ENCODE results near the gene RAB11FIP4. TPM values are rescaled to one million over a fixed set of nuclear protein-coding genes. Genes with fewer than 3 reads are reported as not detected.
A peak's percentile ranks its signal among the peaks of the same experiment; 100 is the strongest.

Gene RAB11FIP4
- total RNA-seq, 4 donors from 2014 or later, result 0.09 to 0.22 (median 0.16) TPM; not detected in 1

- Histone ChIP-seq H3K27me3 (no peaks in the 10 kb centered on the region), H3K4me3 (no peak overlapping the region), H3K4me1 (peaks cover 14 to 18% of the 10 kb centered on the region in 2 donors), H3K36me3 (no peaks in the 10 kb centered on the region), H3K9me3 (no peaks in the 10 kb centered on the region), H3K27ac (no peak overlapping the region)
- ATAC-seq (no peak), DNase-seq (no peak)
- in situ Hi-C loops (cut with MboI; ENCODE audit: low sequenced_read_pairs in 4 of 4) (no loop called here), intact Hi-C loops (cut with DNase I; ENCODE audit: low total_unique reads) (no loop called here)
- TF ChIP-seq POLR2A (IDR thresholded peaks at IDR 0.05) (no peak), CTCF (IDR thresholded peaks at IDR 0.05 in 4 of 5, conservative IDR thresholded peaks at IDR 0.05 in 1 of 5) (no peak)
Observed at GRCh38 chr17:31496601-31497000, 105.1 kb downstream of the RAB11FIP4 start.

- intact Hi-C loops (cut with DNase I; ENCODE audit: low total_unique reads) (no loop called here), in situ Hi-C loops (cut with MboI; ENCODE audit: low sequenced_read_pairs in 4 of 4) (no loop called here)
- ATAC-seq, result no peak
- H3K4me3 ChIP-seq, result no peak overlapping the region
- TF ChIP-seq CTCF (IDR thresholded peaks at IDR 0.05 in 4 of 5, conservative IDR thresholded peaks at IDR 0.05 in 1 of 5) (no peak), POLR2A (IDR thresholded peaks at IDR 0.05) (no peak)
- no peak overlapping the region for H3K27ac ChIP-seq
- DNase-seq, result no peak
- H3K36me3 ChIP-seq, result no peaks in the 10 kb centered on the region
- no peaks in the 10 kb centered on the region for H3K27me3 ChIP-seq
- H3K4me1 ChIP-seq, result peaks cover 14 to 18% of the 10 kb centered on the region in 2 donors
- no peaks in the 10 kb centered on the region for H3K9me3 ChIP-seq
Observed at GRCh38 chr17:31497431-31497830, 106.0 kb downstream of the RAB11FIP4 start.

GRCh38 chr17:31497994-31498826 is 106.7 kb downstream of the RAB11FIP4 start:
- ATAC-seq, result no peak
- no peak for TF ChIP-seq POLR2A (IDR thresholded peaks at IDR 0.05)
- no peak for TF ChIP-seq CTCF (IDR thresholded peaks at IDR 0.05 in 4 of 5, conservative IDR thresholded peaks at IDR 0.05 in 1 of 5)
- Histone ChIP-seq H3K27me3 (no peaks in the 10 kb centered on the region), H3K4me1 (peaks cover 14 to 18% of the 10 kb centered on the region in 2 donors), H3K4me3 (no peak overlapping the region), H3K36me3 (no peaks in the 10 kb centered on the region), H3K9me3 (no peaks in the 10 kb centered on the region), H3K27ac (no peak overlapping the region)
- in situ Hi-C loops (cut with MboI; ENCODE audit: low sequenced_read_pairs in 4 of 4), result no loop called here
- no peak for DNase-seq
- intact Hi-C loops (cut with DNase I; ENCODE audit: low total_unique reads), result no loop called here

- Histone ChIP-seq H3K4me1 (peaks cover 14 to 18% of the 10 kb centered on the region in 2 donors), H3K36me3 (no peaks in the 10 kb centered on the region), H3K27ac (peak overlapping the region; percentile 76 to 82 (median 79)), H3K4me3 (peak overlapping the region in 1 of 4 donors; percentile 27), H3K27me3 (no peaks in the 10 kb centered on the region), H3K9me3 (no peaks in the 10 kb centered on the region)
- in situ Hi-C loops (cut with MboI; ENCODE audit: low sequenced_read_pairs in 4 of 4) (no loop called here), intact Hi-C loops (cut with DNase I; ENCODE audit: low total_unique reads) (loop anchor here (1.0 kb wide), 1 partner anchor 13 kb away; no protein-coding TSS in a partner anchor)
- ATAC-seq (peak; percentile 99), DNase-seq (peak; percentile 85 to 92)
- TF ChIP-seq POLR2A (IDR thresholded peaks at IDR 0.05) (no peak), CTCF (IDR thresholded peaks at IDR 0.05 in 4 of 5, conservative IDR thresholded peaks at IDR 0.05 in 1 of 5) (no peak)
Observed at GRCh38 chr17:31499771-31500554, 108.5 kb downstream of the RAB11FIP4 start.

Measured in gastrocnemius medialis (tissue), 4 donors.